CD4-positive, alpha-beta T cell (primary cell): ENCODE data around the gene GALNT12. TPM values are rescaled to one million over a fixed set of nuclear protein-coding genes. Genes with fewer than 3 reads are reported as not detected.

Experiments
- ATAC-seq: fragments of 200-7000 bp; cut with Tn5 transposase; one replicate; pipeline ENCODE4 v1.10.0; 2022; ENCODE audit warnings: mild to moderate bottlenecking; ENCODE audit not compliant: poor library complexity
- CTCF ChIA-PET: fragments of 350-600 bp; sonication (Branson Sonifier 250); formaldehyde crosslinking; loops from one replicate; lab custom pipeline; 2021; ENCODE audit warnings: antibody characterized with exemption, inconsistent platforms; lab: Charles Lee
- POLR2A ChIA-PET: fragments of 350-600 bp; sonication (Branson Sonifier 250); formaldehyde crosslinking; loops from one replicate; lab custom pipeline; 2021; ENCODE audit warnings: antibody characterized with exemption, inconsistent platforms; lab: Charles Lee
- DNase-seq, 14 experiments: peaks; one replicate each; pipeline ENCODE4 v3.0.0-alpha.2; 2013 to 2020; ENCODE audit warnings: mixed read lengths in 2 of 14
- H3K27ac ChIP-seq, 2 donors: one replicate each; pipeline versions ENCODE4 v1.5.1 to v1.7.0; 2013; ENCODE audit warnings: low read length in 2 of 2, low read depth in 1 of 2, mild to moderate bottlenecking in 1 of 2
- H3K27me3 ChIP-seq, 2 experiments: 1 replicate in 1 of 2; 2 replicates in 1 of 2; pipeline versions ENCODE4 v1.6.1 to v1.7.0; 2013; ENCODE audit warnings: low read length in 2 of 2, control low read depth in 1 of 2, mild to moderate bottlenecking in 1 of 2, moderate library complexity in 1 of 2; ENCODE audit not compliant: insufficient read depth in 2 of 2, control insufficient read depth in 1 of 2
- H3K36me3 ChIP-seq: one replicate; pipeline ENCODE4 v1.6.1; 2013; ENCODE audit warnings: low read length, control low read depth; ENCODE audit not compliant: insufficient read depth
- H3K4me1 ChIP-seq: one replicate; pipeline ENCODE4 v1.6.1; 2013; ENCODE audit warnings: low read length, control low read depth; ENCODE audit not compliant: insufficient read depth
- H3K4me3 ChIP-seq: one replicate; pipeline ENCODE4 v1.5.1; 2013; ENCODE audit warnings: mild to moderate bottlenecking, low read length, moderate library complexity
- H3K9me3 ChIP-seq, 2 experiments: 1 replicate in 1 of 2; 2 replicates in 1 of 2; pipeline versions ENCODE4 v1.6.1 to v1.7.0; 2013; ENCODE audit warnings: low read length in 2 of 2, mild to moderate bottlenecking in 2 of 2, control low read depth in 1 of 2, moderate library complexity in 1 of 2; ENCODE audit not compliant: control insufficient read depth in 1 of 2, insufficient read depth in 1 of 2
- H3K27ac Mint-ChIP-seq: one replicate; pipeline ENCODE4 v1.8.0; 2020; ENCODE audit warnings: mixed read lengths
- H3K27me3 Mint-ChIP-seq: one replicate; pipeline ENCODE4 v1.8.0; 2021; ENCODE audit warnings: mixed read lengths
- H3K36me3 Mint-ChIP-seq: one replicate; pipeline ENCODE4 v1.8.0; 2021; ENCODE audit warnings: low read depth, mixed read lengths
- H3K4me1 Mint-ChIP-seq: one replicate; pipeline ENCODE4 v1.8.0; 2021; ENCODE audit warnings: low read depth, mixed read lengths
- H3K4me3 Mint-ChIP-seq: one replicate; pipeline ENCODE4 v1.8.0; 2020; ENCODE audit warnings: mild to moderate bottlenecking, mixed read lengths
- H3K9me3 Mint-ChIP-seq: one replicate; pipeline ENCODE4 v1.8.0; 2020; ENCODE audit warnings: mixed read lengths
- intact Hi-C, 2 experiments: fragments of 100-400 bp; cut with DNase I in 1 of 2; cut with micrococcal nuclease in 1 of 2; formaldehyde crosslinking; loops; one replicate each; pipeline versions ENCODE4 v1.15.1 to v1.9.0; 2023 to 2025; cut with DNase I, micrococcal nuclease
- total RNA-seq, 174 experiments: library from RNA in 2 of 174; stranded (reverse) in 2 of 174; gene quantifications; one replicate each; pipeline ENCODE4 v1.2.3 and lab custom pipeline; 2021 to 2026
- TF ChIP-seq, protein P1 (sequence below): fragments of 200-600 bp; IDR thresholded peaks from one replicate; pipeline ENCODE4 v1.8.0; 2022; ENCODE audit warnings: antibody characterized with exemption, mild to moderate bottlenecking

Gene GALNT12
- total RNA-seq, 2 experiments from 2014 or later: 8.7 to 11.5 TPM

DNA sequence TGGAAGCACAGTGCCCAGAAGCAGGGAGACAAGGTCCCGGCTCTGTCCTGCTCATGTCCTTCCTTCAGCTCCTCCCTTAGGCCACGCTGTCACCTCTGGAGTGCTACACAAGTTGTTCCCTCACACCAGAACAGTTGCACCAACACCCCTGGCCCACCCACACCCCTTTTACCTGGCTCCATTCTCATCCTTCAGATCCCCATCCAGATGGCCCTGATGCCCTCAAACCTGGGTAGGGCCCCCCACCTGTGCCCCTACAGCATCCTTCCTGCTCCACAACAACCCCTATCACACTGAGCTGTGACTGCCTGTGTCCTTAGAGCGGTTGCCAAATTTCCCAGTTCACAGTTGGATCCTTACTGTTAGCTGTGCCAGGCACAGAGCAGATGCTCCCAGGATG lies 40.3 kb upstream of the GALNT12 start:
- no peaks in the 10 kb centered on the region for H3K27me3 ChIP-seq
- H3K27ac ChIP-seq: no peak overlapping the region
- intact Hi-C loops: no loop called here

DNA sequence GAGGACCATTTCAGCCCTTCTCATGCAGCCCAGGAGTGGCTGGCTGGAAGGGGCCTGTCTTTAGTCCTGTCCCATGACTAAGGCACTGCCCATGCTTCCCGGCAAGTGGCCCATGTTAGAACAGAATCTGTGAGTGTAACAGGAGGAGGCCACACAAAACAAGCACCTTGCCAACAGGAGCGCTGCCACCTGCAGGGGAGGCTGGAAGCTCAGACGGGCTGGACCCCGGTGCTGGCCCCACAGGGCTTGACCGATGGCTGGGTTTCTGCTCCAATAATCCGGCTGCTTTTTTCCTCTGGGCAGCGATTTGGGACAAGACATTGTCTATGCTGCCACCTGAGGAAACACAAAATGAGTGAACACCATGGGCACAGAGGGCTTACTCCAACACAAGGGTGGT lies 39.6 kb upstream of the GALNT12 start:
- Histone ChIP-seq H3K36me3 (peaks cover 29% of the 10 kb centered on the region), H3K27me3 (no peaks in the 10 kb centered on the region), H3K9me3 (no peaks in the 10 kb centered on the region), H3K27ac (no peak overlapping the region), H3K4me1 (no peaks in the 10 kb centered on the region), H3K4me3 (no peak overlapping the region)
- ChIA-PET POLR2A (no interaction called here), CTCF (no interaction called here)
- Mint-ChIP-seq H3K27me3 (no peaks in the 10 kb centered on the region), H3K4me1 (no peaks in the 10 kb centered on the region), H3K4me3 (no peak overlapping the region), H3K9me3 (peaks cover 8% of the 10 kb centered on the region), H3K36me3 (peaks cover 96% of the 10 kb centered on the region), H3K27ac (no peak overlapping the region)
- TF ChIP-seq, protein P1, sequence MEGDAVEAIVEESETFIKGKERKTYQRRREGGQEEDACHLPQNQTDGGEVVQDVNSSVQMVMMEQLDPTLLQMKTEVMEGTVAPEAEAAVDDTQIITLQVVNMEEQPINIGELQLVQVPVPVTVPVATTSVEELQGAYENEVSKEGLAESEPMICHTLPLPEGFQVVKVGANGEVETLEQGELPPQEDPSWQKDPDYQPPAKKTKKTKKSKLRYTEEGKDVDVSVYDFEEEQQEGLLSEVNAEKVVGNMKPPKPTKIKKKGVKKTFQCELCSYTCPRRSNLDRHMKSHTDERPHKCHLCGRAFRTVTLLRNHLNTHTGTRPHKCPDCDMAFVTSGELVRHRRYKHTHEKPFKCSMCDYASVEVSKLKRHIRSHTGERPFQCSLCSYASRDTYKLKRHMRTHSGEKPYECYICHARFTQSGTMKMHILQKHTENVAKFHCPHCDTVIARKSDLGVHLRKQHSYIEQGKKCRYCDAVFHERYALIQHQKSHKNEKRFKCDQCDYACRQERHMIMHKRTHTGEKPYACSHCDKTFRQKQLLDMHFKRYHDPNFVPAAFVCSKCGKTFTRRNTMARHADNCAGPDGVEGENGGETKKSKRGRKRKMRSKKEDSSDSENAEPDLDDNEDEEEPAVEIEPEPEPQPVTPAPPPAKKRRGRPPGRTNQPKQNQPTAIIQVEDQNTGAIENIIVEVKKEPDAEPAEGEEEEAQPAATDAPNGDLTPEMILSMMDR: no peak
- intact Hi-C loops: no loop called here
- no peak for DNase-seq
- no peak for ATAC-seq

More for the DNA sequence above, 40.3 kb upstream of the GALNT12 start:
- H3K27ac Mint-ChIP-seq: no peak overlapping the region
- Histone ChIP-seq H3K9me3 (no peaks in the 10 kb centered on the region), H3K4me3 (no peak overlapping the region), H3K36me3 (peaks cover 23% of the 10 kb centered on the region), H3K4me1 (no peaks in the 10 kb centered on the region)
- ChIA-PET POLR2A (no interaction called here), CTCF (no interaction called here)
- H3K36me3 Mint-ChIP-seq: peaks cover 98% of the 10 kb centered on the region
- no peak overlapping the region for H3K4me3 Mint-ChIP-seq
- no peak for DNase-seq
- H3K27me3 Mint-ChIP-seq: no peaks in the 10 kb centered on the region
- H3K9me3 Mint-ChIP-seq: peaks cover 8% of the 10 kb centered on the region
- TF ChIP-seq, protein P1: no peak
- no peak for ATAC-seq
- no peaks in the 10 kb centered on the region for H3K4me1 Mint-ChIP-seq

DNA sequence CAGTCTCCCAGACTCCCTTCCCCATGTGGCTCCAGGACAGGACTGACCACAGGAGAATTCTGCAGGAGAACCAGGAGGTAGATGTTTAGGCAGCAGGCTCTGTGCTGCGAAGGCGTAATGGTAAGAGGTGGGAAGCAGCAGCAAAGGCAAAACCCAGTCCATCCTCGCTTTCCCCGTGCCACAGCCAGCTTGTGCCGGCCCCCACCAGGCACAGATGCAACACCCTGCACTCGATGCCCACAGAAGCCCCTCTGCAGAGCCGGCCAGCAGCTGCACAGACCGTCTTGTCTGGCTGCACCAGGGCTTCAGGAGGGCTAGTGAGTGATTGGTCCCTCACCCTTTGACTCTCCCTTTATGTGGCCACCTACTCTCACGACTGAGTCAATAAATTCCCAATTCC lies 39.1 kb upstream of the GALNT12 start:
- ChIA-PET CTCF (no interaction called here), POLR2A (no interaction called here)
- Histone ChIP-seq H3K4me1 (no peaks in the 10 kb centered on the region), H3K36me3 (peaks cover 33% of the 10 kb centered on the region), H3K27me3 (no peaks in the 10 kb centered on the region), H3K4me3 (no peak overlapping the region), H3K27ac (no peak overlapping the region), H3K9me3 (no peaks in the 10 kb centered on the region)
- Mint-ChIP-seq H3K4me3 (no peak overlapping the region), H3K27ac (no peak overlapping the region), H3K4me1 (no peaks in the 10 kb centered on the region), H3K36me3 (peaks cover 96% of the 10 kb centered on the region), H3K9me3 (peaks cover 6% of the 10 kb centered on the region), H3K27me3 (no peaks in the 10 kb centered on the region)
- intact Hi-C loops: no loop called here
- TF ChIP-seq, protein P1: no peak
- ATAC-seq: no peak
- DNase-seq: no peak
